ENCODE results near the gene PLCB1.

DNA sequence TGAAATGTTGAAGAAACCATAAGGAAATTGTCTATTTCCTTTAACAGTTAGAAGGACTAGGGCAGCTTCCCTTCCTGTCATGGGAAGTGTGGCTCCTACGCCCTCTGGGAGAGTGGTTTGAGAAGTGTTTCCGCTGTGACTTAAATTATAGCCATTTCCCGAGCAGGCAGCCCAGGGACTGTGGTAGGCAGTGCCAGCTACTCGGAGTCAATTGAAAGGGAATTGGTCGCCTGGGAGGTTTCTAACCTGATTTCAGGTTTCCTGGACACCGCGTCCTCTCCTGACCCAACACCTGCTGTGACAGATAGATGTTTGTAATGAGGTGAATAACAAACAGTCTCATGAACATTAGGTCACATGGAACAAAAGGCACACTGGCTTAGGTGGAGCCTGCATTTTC, 680.8 kb downstream of the PLCB1 start:
- TF ChIP-seq, protein P1, sequence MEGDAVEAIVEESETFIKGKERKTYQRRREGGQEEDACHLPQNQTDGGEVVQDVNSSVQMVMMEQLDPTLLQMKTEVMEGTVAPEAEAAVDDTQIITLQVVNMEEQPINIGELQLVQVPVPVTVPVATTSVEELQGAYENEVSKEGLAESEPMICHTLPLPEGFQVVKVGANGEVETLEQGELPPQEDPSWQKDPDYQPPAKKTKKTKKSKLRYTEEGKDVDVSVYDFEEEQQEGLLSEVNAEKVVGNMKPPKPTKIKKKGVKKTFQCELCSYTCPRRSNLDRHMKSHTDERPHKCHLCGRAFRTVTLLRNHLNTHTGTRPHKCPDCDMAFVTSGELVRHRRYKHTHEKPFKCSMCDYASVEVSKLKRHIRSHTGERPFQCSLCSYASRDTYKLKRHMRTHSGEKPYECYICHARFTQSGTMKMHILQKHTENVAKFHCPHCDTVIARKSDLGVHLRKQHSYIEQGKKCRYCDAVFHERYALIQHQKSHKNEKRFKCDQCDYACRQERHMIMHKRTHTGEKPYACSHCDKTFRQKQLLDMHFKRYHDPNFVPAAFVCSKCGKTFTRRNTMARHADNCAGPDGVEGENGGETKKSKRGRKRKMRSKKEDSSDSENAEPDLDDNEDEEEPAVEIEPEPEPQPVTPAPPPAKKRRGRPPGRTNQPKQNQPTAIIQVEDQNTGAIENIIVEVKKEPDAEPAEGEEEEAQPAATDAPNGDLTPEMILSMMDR (conservative IDR thresholded peaks at IDR 0.05 in 1 of 2, IDR thresholded peaks at IDR 0.05 in 1 of 2; ENCODE audit: extremely low read depth in 1 of 2, insufficient read depth in 1 of 2, low read depth in 1 of 2, low read length in 2 of 2), result no peak
- TF ChIP-seq EZH2 (IDR thresholded peaks at IDR 0.05; ENCODE audit: borderline replicate concordance, low read length), result no peak
